Measurements from ENCODE around the gene DSG1. TPM values are rescaled to one million over a fixed set of nuclear protein-coding genes. Genes with fewer than 3 reads are reported as not detected.

The DSG1 gene
- polyA plus RNA-seq, 6 donors from 2014 or later: not detected

Other genes with a start within 250 kb of the DSG1 start
- under 1 TPM in 2 of 6 donors, not detected in 4; 0.04 to 0.08 TPM for gene DSC2, start 215.7 kb upstream of the DSG1 start, polyA plus RNA-seq (ENCODE audit: low read depth in 6 of 6)
- gene DSC1, start 155.3 kb upstream of the DSG1 start, polyA plus RNA-seq (ENCODE audit: low read depth in 6 of 6): not detected
- not detected for gene DSG4, start 58.6 kb downstream of the DSG1 start, polyA plus RNA-seq (ENCODE audit: low read depth in 6 of 6)
- not detected for gene DSG3, start 129.6 kb downstream of the DSG1 start, polyA plus RNA-seq (ENCODE audit: low read depth in 6 of 6)
- not detected for gene DSG2, start 180.0 kb downstream of the DSG1 start, polyA plus RNA-seq (ENCODE audit: low read depth in 6 of 6)